ENCODE data around the gene CTBP1.

CTBP1 gene

GRCh38 chr4:1194010-1194900 lies 54.7 kb downstream of the CTBP1 start:
- no peak overlapping the region for H3K9ac ChIP-seq (ENCODE audit: low read length)
- no peaks in the 10 kb centered on the region for H3K36me3 ChIP-seq (replicated peaks; ENCODE audit: low read depth, low read length)
- H3K79me2 ChIP-seq (ENCODE audit: low read length): no peaks in the 10 kb centered on the region
- H3K27ac ChIP-seq (ENCODE audit: low read length): no peak overlapping the region
- no peaks in the 10 kb centered on the region for H3K27me3 ChIP-seq (ENCODE audit: low read depth, low read length)
- H3K4me3 ChIP-seq (ENCODE audit: low read length): no peak overlapping the region
- H3K4me2 ChIP-seq (ENCODE audit: low read length): no peak overlapping the region
- H2AFZ ChIP-seq (ENCODE audit: low read depth, low read length): no peak overlapping the region
- H3K4me1 ChIP-seq (ENCODE audit: low read length): no peaks in the 10 kb centered on the region
- TF ChIP-seq EZH2phosphoT487 (IDR thresholded peaks at IDR 0.05; ENCODE audit: low read depth) (no peak), CTCF (IDR thresholded peaks at IDR 0.05; ENCODE audit: low read depth, low read length) (no peak)
- H3K9me3 ChIP-seq (ENCODE audit: insufficient read depth, low read length): no peaks in the 10 kb centered on the region
- H4K20me1 ChIP-seq (ENCODE audit: insufficient read depth, low read length): no peaks in the 10 kb centered on the region

DNA sequence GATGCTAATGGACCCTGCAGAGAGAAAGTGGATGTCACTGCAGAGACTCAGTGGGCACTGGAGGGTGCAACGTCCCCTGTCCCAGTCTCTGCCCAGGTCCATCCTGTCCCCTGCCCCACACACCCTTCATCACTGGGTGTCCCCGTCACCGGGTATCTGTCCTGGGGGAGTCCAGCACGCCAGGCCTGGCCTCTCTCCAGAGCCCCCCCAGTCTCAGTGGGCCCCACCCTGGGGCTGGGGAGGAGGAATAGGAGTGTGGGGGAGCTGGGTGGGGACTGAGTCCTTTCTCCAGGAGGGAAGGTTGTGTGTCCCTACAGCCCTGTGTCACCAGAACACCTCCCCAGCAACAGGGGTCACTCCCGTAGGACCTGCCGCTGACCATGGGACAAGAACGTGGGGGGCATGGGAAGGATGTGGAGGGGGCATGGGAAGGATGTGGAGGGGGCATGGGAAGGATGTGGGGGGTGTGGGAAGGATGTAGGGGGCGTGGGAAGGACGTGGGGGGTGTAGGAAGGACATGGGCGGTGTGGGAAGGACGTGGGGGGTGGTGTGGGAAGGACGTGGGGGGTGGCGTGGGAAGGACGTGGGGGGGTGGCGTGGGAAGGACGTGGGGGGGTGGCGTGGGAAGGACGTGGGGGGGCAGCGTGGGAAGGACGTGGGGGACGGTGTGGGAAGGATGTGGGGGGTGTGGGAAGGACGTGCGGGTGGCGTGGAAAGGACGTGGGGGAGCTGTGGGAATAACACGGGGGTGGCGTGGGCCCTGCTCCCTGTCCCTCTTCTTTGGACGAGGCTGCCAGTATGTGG lies 55.5 kb downstream of the CTBP1 start:
- Histone ChIP-seq H3K27me3 (ENCODE audit: low read depth, low read length) (no peaks in the 10 kb centered on the region), H3K79me2 (ENCODE audit: low read length) (no peaks in the 10 kb centered on the region), H3K4me1 (ENCODE audit: low read length) (no peaks in the 10 kb centered on the region), H2AFZ (ENCODE audit: low read depth, low read length) (no peak overlapping the region), H3K4me3 (ENCODE audit: low read length) (no peak overlapping the region), H3K4me2 (ENCODE audit: low read length) (no peak overlapping the region), H4K20me1 (ENCODE audit: insufficient read depth, low read length) (no peaks in the 10 kb centered on the region), H3K36me3 (replicated peaks; ENCODE audit: low read depth, low read length) (no peaks in the 10 kb centered on the region), H3K27ac (ENCODE audit: low read length) (no peak overlapping the region), H3K9me3 (ENCODE audit: insufficient read depth, low read length) (no peaks in the 10 kb centered on the region), H3K9ac (ENCODE audit: low read length) (no peak overlapping the region)
- TF ChIP-seq EZH2phosphoT487 (IDR thresholded peaks at IDR 0.05; ENCODE audit: low read depth) (no peak), CTCF (IDR thresholded peaks at IDR 0.05; ENCODE audit: low read depth, low read length) (no peak)

DNA sequence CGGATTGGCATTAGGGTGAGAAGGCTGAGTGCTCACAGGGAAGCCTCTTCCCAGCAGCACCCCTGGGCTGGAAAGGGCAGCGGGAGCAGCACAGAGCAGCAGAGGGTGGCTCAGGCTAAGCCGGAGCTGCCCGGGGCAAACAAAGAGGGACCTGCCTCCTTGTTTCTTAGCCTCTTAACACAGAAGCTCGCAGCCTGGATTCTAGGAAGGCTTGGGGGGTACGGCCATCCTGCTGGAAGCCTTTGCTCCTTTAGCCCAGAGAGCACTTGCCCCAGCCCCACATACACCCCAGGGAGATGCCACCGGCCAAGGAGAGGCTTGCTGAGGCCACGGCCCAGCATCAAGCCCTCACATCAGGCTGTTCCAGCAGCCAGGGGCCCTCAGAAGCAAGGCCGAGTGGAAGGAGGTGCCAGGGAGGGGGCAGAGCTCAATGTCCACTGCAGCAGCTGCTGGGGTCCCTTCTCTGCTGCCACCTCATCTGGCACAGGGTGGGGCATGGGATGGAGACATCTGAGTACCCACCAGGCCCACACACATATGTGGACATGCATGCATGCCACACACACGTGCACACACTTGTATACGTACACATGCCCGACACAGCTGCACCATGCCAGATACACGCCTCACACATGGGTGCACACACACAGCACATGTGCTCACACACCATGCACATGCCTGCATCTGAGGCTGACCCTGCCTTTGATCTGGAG lies 56.3 kb downstream of the CTBP1 start:
- Histone ChIP-seq H3K4me2 (ENCODE audit: low read length) (no peak overlapping the region), H4K20me1 (ENCODE audit: insufficient read depth, low read length) (no peaks in the 10 kb centered on the region), H2AFZ (ENCODE audit: low read depth, low read length) (no peak overlapping the region), H3K4me1 (ENCODE audit: low read length) (no peaks in the 10 kb centered on the region), H3K4me3 (ENCODE audit: low read length) (no peak overlapping the region), H3K27ac (ENCODE audit: low read length) (no peak overlapping the region), H3K9ac (ENCODE audit: low read length) (no peak overlapping the region), H3K9me3 (ENCODE audit: insufficient read depth, low read length) (no peaks in the 10 kb centered on the region), H3K79me2 (ENCODE audit: low read length) (no peaks in the 10 kb centered on the region), H3K27me3 (ENCODE audit: low read depth, low read length) (no peaks in the 10 kb centered on the region), H3K36me3 (replicated peaks; ENCODE audit: low read depth, low read length) (no peaks in the 10 kb centered on the region)
- TF ChIP-seq CTCF (IDR thresholded peaks at IDR 0.05; ENCODE audit: low read depth, low read length) (no peak), EZH2phosphoT487 (IDR thresholded peaks at IDR 0.05; ENCODE audit: low read depth) (no peak)
